GM21786 (cell line): Measurements from ENCODE around the gene MAB21L4.

Experiments
- ATAC-seq: cut with Tn5 transposase; IDR thresholded peaks from one replicate; pipeline ENCODE4 v1.9.1; 2021; ENCODE audit not compliant: unreplicated experiment

MAB21L4 gene

GRCh38 chr2:240925568-240926515, 29.9 kb upstream of the MAB21L4 start:
- ATAC-seq: no peak

- no peak for ATAC-seq
Observed at GRCh38 chr2:240925191-240925567, 29.2 kb upstream of the MAB21L4 start.

- ATAC-seq: no peak
Observed at GRCh38 chr2:240922982-240923537, 27.1 kb upstream of the MAB21L4 start.

GRCh38 chr2:240922245-240922981, 26.5 kb upstream of the MAB21L4 start:
- no peak for ATAC-seq

- no peak for ATAC-seq
Observed at GRCh38 chr2:240921995-240922244, 26.0 kb upstream of the MAB21L4 start.

- ATAC-seq: no peak
Observed at GRCh38 chr2:240921311-240921994, 25.5 kb upstream of the MAB21L4 start.

- ATAC-seq: no peak
Observed at GRCh38 chr2:240920783-240921231, 24.9 kb upstream of the MAB21L4 start.

- ATAC-seq: no peak
Observed at GRCh38 chr2:240919786-240920782, 24.1 kb upstream of the MAB21L4 start.

- no peak for ATAC-seq
Observed at GRCh38 chr2:240919161-240919781, 23.3 kb upstream of the MAB21L4 start.

GRCh38 chr2:240918258-240919091, 22.5 kb upstream of the MAB21L4 start:
- no peak for ATAC-seq

GRCh38 chr2:240917684-240918257, 21.8 kb upstream of the MAB21L4 start:
- ATAC-seq: no peak

GRCh38 chr2:240917009-240917683, 21.2 kb upstream of the MAB21L4 start:
- ATAC-seq: no peak

- no peak for ATAC-seq
Observed at GRCh38 chr2:240916571-240917008, 20.6 kb upstream of the MAB21L4 start.

GRCh38 chr2:240915526-240916341, 19.8 kb upstream of the MAB21L4 start:
- no peak for ATAC-seq

GRCh38 chr2:240914645-240915525, 18.9 kb upstream of the MAB21L4 start:
- ATAC-seq: no peak
